T-helper 9 cell (primary cell): ENCODE measurements around the gene ZNF236.

ENCODE experiments used
- DNase-seq: peaks from one replicate; pipeline ENCODE4 v3.0.0-alpha.2; 2020

The ZNF236 gene

GRCh38 chr18:76821875-76822505, 367 bp upstream of the ZNF236 start:
- DNase-seq = peak; percentile 54

- no peak for DNase-seq
Measured at GRCh38 chr18:76823161-76823538, 793 bp downstream of the ZNF236 start.

- no peak for DNase-seq
Measured at GRCh38 chr18:76823587-76824011, 1.2 kb downstream of the ZNF236 start.

- DNase-seq = no peak
Measured at GRCh38 chr18:76824145-76824676, 1.9 kb downstream of the ZNF236 start.

- DNase-seq = no peak
Measured at GRCh38 chr18:76824754-76825153, 2.4 kb downstream of the ZNF236 start.

GRCh38 chr18:76827205-76828200, 5.1 kb downstream of the ZNF236 start:
- no peak for DNase-seq

- no peak for DNase-seq
Measured at GRCh38 chr18:76834379-76834778, 12.0 kb downstream of the ZNF236 start.

- DNase-seq = no peak
Measured at GRCh38 chr18:76835380-76835779, 13.0 kb downstream of the ZNF236 start.

- DNase-seq = no peak
Measured at GRCh38 chr18:76837071-76837470, 14.7 kb downstream of the ZNF236 start.

- DNase-seq = no peak
Measured at GRCh38 chr18:76838182-76838581, 15.8 kb downstream of the ZNF236 start.

GRCh38 chr18:76839086-76839794, 16.9 kb downstream of the ZNF236 start:
- no peak for DNase-seq

- DNase-seq = no peak
Measured at GRCh38 chr18:76842837-76843530, 20.6 kb downstream of the ZNF236 start.

GRCh38 chr18:76844144-76844543, 21.8 kb downstream of the ZNF236 start:
- DNase-seq = no peak

- DNase-seq = no peak
Measured at GRCh38 chr18:76844742-76845477, 22.6 kb downstream of the ZNF236 start.

GRCh38 chr18:76846217-76846616, 23.9 kb downstream of the ZNF236 start:
- no peak for DNase-seq

GRCh38 chr18:76847916-76848315, 25.6 kb downstream of the ZNF236 start:
- DNase-seq = no peak

- DNase-seq = no peak
Measured at GRCh38 chr18:76850112-76850511, 27.8 kb downstream of the ZNF236 start.

- DNase-seq = no peak
Measured at GRCh38 chr18:76855594-76855993, 33.2 kb downstream of the ZNF236 start.

- no peak for DNase-seq
Measured at GRCh38 chr18:76857476-76857875, 35.1 kb downstream of the ZNF236 start.

GRCh38 chr18:76859474-76860339, 37.4 kb downstream of the ZNF236 start:
- no peak for DNase-seq

GRCh38 chr18:76860411-76860810, 38.1 kb downstream of the ZNF236 start:
- no peak for DNase-seq
